Measurements from ENCODE around the gene RNF214. TPM values are rescaled to one million over a fixed set of nuclear protein-coding genes. Genes with fewer than 3 reads are reported as not detected.

RNF214 gene
- total RNA-seq, 2 experiments from 2014 or later: 12.9 to 15.8 TPM

DNA sequence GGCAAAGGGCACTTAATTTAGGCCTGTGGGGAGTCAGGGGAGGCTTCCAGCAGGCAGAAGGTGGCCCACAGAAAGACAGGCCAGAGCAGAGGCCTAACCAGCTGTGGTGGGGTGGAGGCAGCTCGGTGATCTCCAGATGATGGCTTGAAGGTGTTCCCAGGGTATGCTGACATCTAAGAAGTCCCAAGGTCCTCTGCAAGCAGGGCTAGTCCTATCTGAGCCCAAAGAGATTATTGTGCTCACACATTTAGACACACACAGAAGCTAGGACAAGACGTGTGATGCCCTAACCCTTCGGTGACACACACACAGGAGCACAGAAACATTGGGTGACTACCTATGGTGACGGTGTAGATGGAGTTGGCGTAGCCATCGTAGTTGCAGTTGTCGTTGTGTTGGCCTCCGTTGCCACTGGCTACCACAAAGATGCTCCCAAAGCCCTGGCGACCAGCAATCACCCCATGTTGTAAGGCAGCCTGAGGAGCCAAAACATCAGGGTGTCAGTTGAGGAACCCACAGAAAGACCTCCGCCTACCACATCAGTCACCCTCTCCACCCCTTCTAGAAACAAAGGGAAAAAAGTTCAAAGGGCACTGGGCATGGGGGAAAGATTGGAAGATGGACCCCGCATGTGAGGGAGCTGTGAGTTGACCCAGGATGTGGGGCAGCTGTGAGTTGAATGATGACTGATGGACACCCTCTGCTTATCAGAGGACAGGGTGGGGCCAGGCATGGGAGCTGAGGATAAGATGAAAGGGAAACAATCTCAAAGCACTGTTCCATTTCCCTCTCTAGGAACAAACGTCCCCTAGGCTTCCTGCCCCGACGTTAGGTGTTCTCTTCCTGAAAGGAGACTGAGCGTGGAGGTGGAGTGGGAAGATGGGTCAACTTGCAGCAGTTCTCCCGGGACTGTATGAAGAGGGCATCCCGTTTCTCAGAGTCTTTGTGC is 8.5 kb upstream of the RNF214 start:
- intact Hi-C loops (cut with DNase I, micrococcal nuclease): no loop called here
- Histone ChIP-seq H3K4me1 (ENCODE audit: insufficient read depth, low read length) (peaks cover 30% of the 10 kb centered on the region), H3K9me3 (ENCODE audit: control insufficient read depth in 1 of 2, insufficient read depth in 1 of 2, low read length in 2 of 2) (no peaks in the 10 kb centered on the region), H3K27me3 (ENCODE audit: control insufficient read depth in 1 of 2, insufficient read depth in 2 of 2, low read length in 2 of 2) (no peaks in the 10 kb centered on the region), H3K36me3 (ENCODE audit: insufficient read depth, low read length) (peaks cover 96% of the 10 kb centered on the region), H3K4me3 (ENCODE audit: low read length) (no peak overlapping the region), H3K27ac (ENCODE audit: low read depth in 1 of 2, low read length in 2 of 2) (no peak overlapping the region)
- no peaks in the 10 kb centered on the region for H3K27me3 Mint-ChIP-seq
- H3K27ac Mint-ChIP-seq: no peak overlapping the region
- TF ChIP-seq, protein P1, sequence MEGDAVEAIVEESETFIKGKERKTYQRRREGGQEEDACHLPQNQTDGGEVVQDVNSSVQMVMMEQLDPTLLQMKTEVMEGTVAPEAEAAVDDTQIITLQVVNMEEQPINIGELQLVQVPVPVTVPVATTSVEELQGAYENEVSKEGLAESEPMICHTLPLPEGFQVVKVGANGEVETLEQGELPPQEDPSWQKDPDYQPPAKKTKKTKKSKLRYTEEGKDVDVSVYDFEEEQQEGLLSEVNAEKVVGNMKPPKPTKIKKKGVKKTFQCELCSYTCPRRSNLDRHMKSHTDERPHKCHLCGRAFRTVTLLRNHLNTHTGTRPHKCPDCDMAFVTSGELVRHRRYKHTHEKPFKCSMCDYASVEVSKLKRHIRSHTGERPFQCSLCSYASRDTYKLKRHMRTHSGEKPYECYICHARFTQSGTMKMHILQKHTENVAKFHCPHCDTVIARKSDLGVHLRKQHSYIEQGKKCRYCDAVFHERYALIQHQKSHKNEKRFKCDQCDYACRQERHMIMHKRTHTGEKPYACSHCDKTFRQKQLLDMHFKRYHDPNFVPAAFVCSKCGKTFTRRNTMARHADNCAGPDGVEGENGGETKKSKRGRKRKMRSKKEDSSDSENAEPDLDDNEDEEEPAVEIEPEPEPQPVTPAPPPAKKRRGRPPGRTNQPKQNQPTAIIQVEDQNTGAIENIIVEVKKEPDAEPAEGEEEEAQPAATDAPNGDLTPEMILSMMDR (IDR thresholded peaks at IDR 0.05): no peak
- H3K36me3 Mint-ChIP-seq (ENCODE audit: low read depth): peaks cover 99% of the 10 kb centered on the region
- ChIA-PET POLR2A (interaction anchor here (0.9 kb wide), 1 partner anchor 80 kb away, joined by 3 read pairs; the partner anchor contains the start of gene PAFAH1B2), CTCF (interaction anchor here (0.5 kb wide), 1 partner anchor 38 kb away, joined by 4 read pairs; no protein-coding TSS in a partner anchor)
- no peak for DNase-seq
- no peak for ATAC-seq (ENCODE audit: poor library complexity)
- H3K4me3 Mint-ChIP-seq: no peak overlapping the region
- H3K4me1 Mint-ChIP-seq (ENCODE audit: low read depth): peaks cover 24% of the 10 kb centered on the region
- no peaks in the 10 kb centered on the region for H3K9me3 Mint-ChIP-seq

DNA sequence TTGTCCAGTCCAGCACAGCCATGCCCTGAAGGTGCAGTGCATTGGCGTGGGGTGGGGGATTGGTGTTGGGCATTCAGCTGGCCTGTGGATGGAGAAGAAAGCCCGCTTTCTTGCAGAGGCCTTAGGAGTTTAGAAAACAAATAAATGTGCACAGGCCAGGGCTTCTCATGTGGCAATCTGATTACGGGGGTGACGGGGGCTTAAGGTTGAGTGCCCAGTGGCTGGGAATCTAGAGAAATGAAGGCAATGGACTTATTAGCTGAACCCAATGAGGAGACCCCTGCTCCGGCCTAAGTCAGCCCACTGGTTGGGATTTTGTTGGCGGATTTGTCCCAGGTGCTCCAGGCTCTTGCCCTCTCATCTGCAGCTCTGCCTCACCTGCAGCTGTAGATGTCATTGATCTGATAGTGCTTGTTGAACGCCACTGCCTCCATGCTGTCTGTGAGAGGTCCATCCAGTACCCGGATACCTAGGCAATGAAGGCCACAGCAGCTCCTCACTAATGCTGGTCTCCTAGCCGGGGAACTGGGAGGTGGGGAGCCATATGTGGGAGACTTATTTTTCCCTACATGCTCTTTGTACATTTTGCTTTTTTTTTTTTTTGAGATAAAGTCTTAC is 6.8 kb upstream of the RNF214 start:
- no peak for ATAC-seq (ENCODE audit: poor library complexity)
- Mint-ChIP-seq H3K4me1 (ENCODE audit: low read depth) (peaks cover 39% of the 10 kb centered on the region), H3K36me3 (ENCODE audit: low read depth) (peaks cover 97% of the 10 kb centered on the region), H3K9me3 (no peaks in the 10 kb centered on the region), H3K27ac (no peak overlapping the region), H3K27me3 (no peaks in the 10 kb centered on the region), H3K4me3 (no peak overlapping the region)
- Histone ChIP-seq H3K4me1 (ENCODE audit: insufficient read depth, low read length) (peaks cover 43% of the 10 kb centered on the region), H3K9me3 (ENCODE audit: control insufficient read depth in 1 of 2, insufficient read depth in 1 of 2, low read length in 2 of 2) (no peaks in the 10 kb centered on the region), H3K36me3 (ENCODE audit: insufficient read depth, low read length) (peaks cover 92% of the 10 kb centered on the region), H3K27ac (ENCODE audit: low read depth in 1 of 2, low read length in 2 of 2) (no peak overlapping the region), H3K27me3 (ENCODE audit: control insufficient read depth in 1 of 2, insufficient read depth in 2 of 2, low read length in 2 of 2) (no peaks in the 10 kb centered on the region), H3K4me3 (ENCODE audit: low read length) (no peak overlapping the region)
- intact Hi-C loops (cut with DNase I, micrococcal nuclease): loop anchor here (1.0 to 5.0 kb wide), 8 partner anchors 44 to 493 kb away; partner anchors contain the start of gene APOA5 (in 1 of the 2)
- POLR2A ChIA-PET: interaction anchor here (0.9 to 1.7 kb wide), 4 partner anchors 13 to 47 kb away, joined by 3 to 10 read pairs (median 4); partner anchors contain the start of gene SIDT2
- CTCF ChIA-PET: interaction anchor here (0.6 to 2.8 kb wide), 12 partner anchors 12 to 493 kb away, joined by 3 to 11 read pairs (median 4); partner anchors contain the start of gene APOA5
- no peak for DNase-seq
- TF ChIP-seq, protein P1 (IDR thresholded peaks at IDR 0.05): no peak

Measured in CD4-positive, alpha-beta T cell (primary cell).